ENCODE data around the gene EIF4EBP3.

GRCh38 chr5:140574165-140574564, 26.7 kb downstream of the EIF4EBP3 start:
- no peak for TF ChIP-seq CTCF (IDR thresholded peaks at IDR 0.05; ENCODE audit: insufficient read depth, low read length)
- TF ChIP-seq REST (IDR thresholded peaks at IDR 0.05; ENCODE audit: insufficient replicate concordance, low read depth): no peak
- no peak for TF ChIP-seq POLR2AphosphoS5 (IDR thresholded peaks at IDR 0.05; ENCODE audit: low read depth)
- no peak for TF ChIP-seq SPI1 (IDR thresholded peaks at IDR 0.05; ENCODE audit: borderline replicate concordance, low read depth)
